H9 (cell line): ENCODE results near the gene PRKAR2B. TPM values are rescaled to one million over a fixed set of nuclear protein-coding genes. Genes with fewer than 3 reads are reported as not detected.

Source experiments
- DNase-seq: peaks from one replicate; pipeline ENCODE4 v3.0.0-alpha.2; 2017
- H2AFZ ChIP-seq: one replicate; pipeline ENCODE4 v1.6.1; 2013; ENCODE audit warnings: mild to moderate bottlenecking, low read length, control low read depth, moderate library complexity
- H2AK5ac ChIP-seq: 2 replicates; pipeline ENCODE4 v1.6.1; 2013; ENCODE audit warnings: low read length, control low read depth, mixed read lengths; ENCODE audit not compliant: insufficient read length
- H2BK120ac ChIP-seq: one replicate; pipeline ENCODE4 v1.6.1; 2013; ENCODE audit warnings: low read depth, mild to moderate bottlenecking, low read length, control low read depth, inconsistent platforms; ENCODE audit not compliant: poor library complexity, severe bottlenecking
- H2BK12ac ChIP-seq: 2 replicates; pipeline ENCODE4 v1.6.1; 2013; ENCODE audit warnings: low read length, control low read depth, mixed read lengths, low read depth; ENCODE audit not compliant: insufficient read length
- H2BK15ac ChIP-seq: 2 replicates; pipeline ENCODE4 v1.6.1; 2013; ENCODE audit warnings: low read depth, low read length, control low read depth
- H2BK20ac ChIP-seq: one replicate; pipeline ENCODE4 v1.6.1; 2013; ENCODE audit warnings: low read depth, mild to moderate bottlenecking, low read length, control low read depth, inconsistent platforms; ENCODE audit not compliant: poor library complexity, severe bottlenecking
- H2BK5ac ChIP-seq: 2 replicates; pipeline ENCODE4 v1.6.1; 2013; ENCODE audit warnings: low read length, control low read depth, mixed read lengths; ENCODE audit not compliant: insufficient read length
- H3K14ac ChIP-seq: 2 replicates; pipeline ENCODE4 v1.6.1; 2013; ENCODE audit warnings: low read length, control low read depth; ENCODE audit not compliant: insufficient read depth
- H3K18ac ChIP-seq: 2 replicates; pipeline ENCODE4 v1.6.1; 2013; ENCODE audit warnings: low read depth, mild to moderate bottlenecking, mixed read lengths, low read length, control low read depth; ENCODE audit not compliant: insufficient read length
- H3K23ac ChIP-seq: 2 replicates; pipeline ENCODE4 v1.6.1; 2013; ENCODE audit warnings: low read length, control low read depth, mixed read lengths, low read depth; ENCODE audit not compliant: insufficient read length
- H3K23me2 ChIP-seq: 2 replicates; pipeline ENCODE4 v1.6.1; 2013; ENCODE audit warnings: low read depth, mild to moderate bottlenecking, mixed read lengths, low read length, control low read depth; ENCODE audit not compliant: insufficient read length, poor library complexity, severe bottlenecking
- H3K27ac ChIP-seq: 2 replicates; pipeline ENCODE4 v1.5.1; 2013; ENCODE audit warnings: low read length, control low read depth, mixed read lengths, low read depth; ENCODE audit not compliant: insufficient read length
- H3K27me3 ChIP-seq: 2 replicates; pipeline ENCODE4 v1.6.1; 2013; ENCODE audit warnings: low read length, control low read depth, inconsistent platforms; ENCODE audit not compliant: insufficient read depth
- H3K4ac ChIP-seq: 2 replicates; pipeline ENCODE4 v1.6.1; 2013; ENCODE audit warnings: low read depth, mild to moderate bottlenecking, control low read depth, inconsistent platforms, low read length, moderate library complexity
- H3K4me1 ChIP-seq: 2 replicates; pipeline ENCODE4 v1.6.1; 2013; ENCODE audit warnings: low read length, control low read depth, inconsistent platforms; ENCODE audit not compliant: insufficient read depth
- H3K4me2 ChIP-seq: 2 replicates; pipeline ENCODE4 v1.6.1; 2013; ENCODE audit warnings: low read length, control low read depth, mixed read lengths; ENCODE audit not compliant: insufficient read length, insufficient read depth
- H3K56ac ChIP-seq: 2 replicates; pipeline ENCODE4 v1.6.1; 2013; ENCODE audit warnings: low read depth, mild to moderate bottlenecking, mixed read lengths, low read length, control low read depth; ENCODE audit not compliant: insufficient read length
- H3K79me1 ChIP-seq: 2 replicates; pipeline ENCODE4 v1.6.1; 2013; ENCODE audit warnings: low read depth, mild to moderate bottlenecking, moderate library complexity, low read length, control low read depth, inconsistent platforms; ENCODE audit not compliant: insufficient read depth, poor library complexity, severe bottlenecking
- H3K79me2 ChIP-seq: 2 replicates; pipeline ENCODE4 v1.6.1; 2013; ENCODE audit warnings: low read length, control low read depth, inconsistent platforms; ENCODE audit not compliant: insufficient read depth
- H3K9ac ChIP-seq: 2 replicates; pipeline ENCODE4 v1.6.1; 2013; ENCODE audit warnings: low read length, control low read depth, mixed read lengths; ENCODE audit not compliant: insufficient read length; ENCODE audit errors: extremely low read depth
- H3K9me3 ChIP-seq: one replicate; pipeline ENCODE4 v1.6.1; 2013; ENCODE audit warnings: low read depth, low read length, inconsistent platforms; ENCODE audit not compliant: control insufficient read depth
- H3T11ph ChIP-seq: one replicate; pipeline ENCODE4 v1.6.1; 2013; ENCODE audit warnings: mild to moderate bottlenecking, low read length, control low read depth, inconsistent platforms
- H4K20me1 ChIP-seq: one replicate; pipeline ENCODE4 v1.6.1; 2013; ENCODE audit not compliant: control insufficient read depth, insufficient read length, insufficient read depth
- H4K5ac ChIP-seq: 2 replicates; pipeline ENCODE4 v1.6.1; 2013; ENCODE audit warnings: low read depth, mild to moderate bottlenecking, mixed read lengths, low read length, control low read depth; ENCODE audit not compliant: insufficient read length
- H4K8ac ChIP-seq: replicated peaks from 2 replicates; pipeline ENCODE4 v1.6.1; 2013; ENCODE audit warnings: low read length, control low read depth, mixed read lengths, low read depth; ENCODE audit not compliant: insufficient read length
- H4K91ac ChIP-seq: 2 replicates; pipeline ENCODE4 v1.6.1; 2013; ENCODE audit warnings: low read depth, mild to moderate bottlenecking, moderate library complexity, mixed read lengths, low read length, control low read depth; ENCODE audit not compliant: insufficient read length
- H3K27ac Mint-ChIP-seq, 3 experiments: 2 replicates in 2 of 3; 3 replicates in 1 of 3; pipeline ENCODE4 v1.8.0; 2020 to 2021; ENCODE audit warnings: mixed read lengths in 3 of 3, mild to moderate bottlenecking in 1 of 3, moderate library complexity in 1 of 3
- H3K27me3 Mint-ChIP-seq: 2 replicates; pipeline ENCODE4 v1.8.0; 2021; ENCODE audit warnings: low read depth, mild to moderate bottlenecking, moderate library complexity, mixed read lengths
- H3K36me3 Mint-ChIP-seq, 3 experiments: 2 replicates in 2 of 3; 3 replicates in 1 of 3; pipeline ENCODE4 v1.8.0; 2020 to 2021; ENCODE audit warnings: low read depth in 3 of 3, mixed read lengths in 3 of 3; ENCODE audit not compliant: insufficient read depth in 1 of 3
- H3K4me1 Mint-ChIP-seq, 2 experiments: 2 replicates each; pipeline ENCODE4 v1.8.0; 2020; ENCODE audit warnings: mixed read lengths in 2 of 2
- H3K4me3 Mint-ChIP-seq, 2 experiments: 2 replicates in 1 of 2; 3 replicates in 1 of 2; pipeline ENCODE4 v1.8.0; 2020 to 2021; ENCODE audit warnings: mild to moderate bottlenecking in 2 of 2, mixed read lengths in 2 of 2, moderate library complexity in 1 of 2
- H3K9me3 Mint-ChIP-seq, 2 experiments: 2 replicates in 1 of 2; 3 replicates in 1 of 2; pipeline ENCODE4 v1.8.0; 2020; ENCODE audit warnings: mild to moderate bottlenecking in 2 of 2, mixed read lengths in 2 of 2, moderate library complexity in 1 of 2
- CTCF ChIP-seq: fragments of 200-600 bp; sonication (generic); conservative IDR thresholded peaks from 3 replicates; pipeline ENCODE4 v1.8.0; 2021; ENCODE audit warnings: antibody characterized with exemption, mild to moderate bottlenecking
- WGBS: extraction: QIAGEN DNeasy Blood & Tissue Kit; methylation state at CpG from one replicate; pipeline ENCODE4 v1.1.7; 2013; ENCODE audit warnings: missing lambda C conversion rate, low lambda C conversion rate, mixed read lengths; ENCODE audit not compliant: insufficient read length; ENCODE audit errors: extremely low coverage; 5-methylcytosine and 5-hydroxymethylcytosine counted together
- total RNA-seq: library from RNA; stranded (reverse); gene quantifications from 2 replicates; pipeline ENCODE4 v1.2.1, GENCODE V29; 2021

The PRKAR2B gene
- total RNA-seq, 1 experiment from 2014 or later = 16.6 TPM

- Histone ChIP-seq H3K56ac (no peak overlapping the region), H2BK120ac (no peak overlapping the region), H3K4ac (no peak overlapping the region), H3K27me3 (no peaks in the 10 kb centered on the region), H3K18ac (no peak overlapping the region), H3K4me2 (no peak overlapping the region), H3K23ac (no peak overlapping the region), H4K5ac (no peak overlapping the region), H2BK15ac (no peak overlapping the region), H3K4me1 (peaks cover 4% of the 10 kb centered on the region; the same call in 1 of the 2 replicates), H3K14ac (no peak overlapping the region), H3T11ph (no peak overlapping the region), H2BK12ac (no peak overlapping the region), H3K23me2 (no peaks in the 10 kb centered on the region), H2BK5ac (no peak overlapping the region), H4K91ac (no peak overlapping the region), H4K20me1 (no peaks in the 10 kb centered on the region), H3K79me1 (no peaks in the 10 kb centered on the region), H4K8ac (no peak overlapping the region), H2AK5ac (no peak overlapping the region), H3K27ac (no peak overlapping the region), H3K9me3 (no peaks in the 10 kb centered on the region), H2BK20ac (no peak overlapping the region), H2AFZ (no peak overlapping the region), H3K9ac (no peak overlapping the region), H3K79me2 (no peaks in the 10 kb centered on the region; the same call in 1 of the 2 replicates)
- no CpG with 5 or more reads among the region's 3 CpGs for WGBS
- peaks cover 2 to 6% (median 2%) of the 10 kb centered on the region in 3 experiments; a peak in 3 of 7 replicates for H3K36me3 Mint-ChIP-seq
- H3K4me3 Mint-ChIP-seq = no peak overlapping the region
- no peak for DNase-seq
- no peak for TF ChIP-seq CTCF
- peaks cover 15 to 20% of the 10 kb centered on the region in 2 experiments for H3K4me1 Mint-ChIP-seq
- no peaks in the 10 kb centered on the region for H3K9me3 Mint-ChIP-seq
- H3K27me3 Mint-ChIP-seq = no peaks in the 10 kb centered on the region
- no peak overlapping the region; a peak in 1 of 7 replicates for H3K27ac Mint-ChIP-seq
Observed at GRCh38 chr7:107071129-107071528, 26.6 kb downstream of the PRKAR2B start.
